ENCODE measurements around the gene SHISAL1.

Gene SHISAL1

GRCh38 chr22:44207173-44207980 lies 105.4 kb downstream of the SHISAL1 start:
- no peak for DNase-seq (ENCODE audit: low spot score)

DNA sequence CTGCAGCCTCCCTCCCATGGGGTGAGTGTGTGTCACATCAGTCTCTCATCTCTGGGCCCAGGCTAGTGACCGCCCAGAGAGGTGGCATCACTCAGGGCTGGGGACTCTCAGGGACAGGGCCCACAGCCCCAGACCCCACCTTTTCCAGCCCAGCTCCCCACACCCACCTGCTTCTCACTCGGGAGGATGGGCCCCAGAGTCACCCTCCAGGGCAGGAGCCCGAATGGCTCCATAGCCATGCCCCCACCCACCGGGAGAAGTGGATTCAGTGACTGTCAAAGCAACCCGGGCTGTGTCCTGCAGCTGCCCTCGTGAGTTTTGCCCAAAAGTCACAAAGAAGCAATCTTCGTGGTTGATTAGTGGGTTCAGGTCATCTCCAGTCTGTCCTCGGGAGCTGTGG lies 106.1 kb downstream of the SHISAL1 start:
- no peak for DNase-seq (ENCODE audit: low spot score)

DNA sequence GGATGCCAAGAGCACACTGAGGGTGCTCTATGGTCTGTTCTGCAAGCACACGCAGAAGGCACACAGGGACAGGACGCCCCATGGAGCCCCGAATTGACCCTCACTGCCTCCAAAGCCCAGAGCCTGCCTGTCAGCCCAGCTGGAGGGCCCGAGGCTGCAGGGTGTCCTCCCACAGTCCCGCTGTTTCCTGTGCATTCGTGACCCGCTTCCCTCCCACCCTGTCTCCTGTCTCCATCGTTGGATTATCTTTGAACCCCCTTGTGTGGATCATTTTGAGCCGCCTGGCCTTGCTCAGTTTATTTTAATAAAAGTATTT lies 106.5 kb downstream of the SHISAL1 start:
- no peak for DNase-seq (ENCODE audit: low spot score)

DNA sequence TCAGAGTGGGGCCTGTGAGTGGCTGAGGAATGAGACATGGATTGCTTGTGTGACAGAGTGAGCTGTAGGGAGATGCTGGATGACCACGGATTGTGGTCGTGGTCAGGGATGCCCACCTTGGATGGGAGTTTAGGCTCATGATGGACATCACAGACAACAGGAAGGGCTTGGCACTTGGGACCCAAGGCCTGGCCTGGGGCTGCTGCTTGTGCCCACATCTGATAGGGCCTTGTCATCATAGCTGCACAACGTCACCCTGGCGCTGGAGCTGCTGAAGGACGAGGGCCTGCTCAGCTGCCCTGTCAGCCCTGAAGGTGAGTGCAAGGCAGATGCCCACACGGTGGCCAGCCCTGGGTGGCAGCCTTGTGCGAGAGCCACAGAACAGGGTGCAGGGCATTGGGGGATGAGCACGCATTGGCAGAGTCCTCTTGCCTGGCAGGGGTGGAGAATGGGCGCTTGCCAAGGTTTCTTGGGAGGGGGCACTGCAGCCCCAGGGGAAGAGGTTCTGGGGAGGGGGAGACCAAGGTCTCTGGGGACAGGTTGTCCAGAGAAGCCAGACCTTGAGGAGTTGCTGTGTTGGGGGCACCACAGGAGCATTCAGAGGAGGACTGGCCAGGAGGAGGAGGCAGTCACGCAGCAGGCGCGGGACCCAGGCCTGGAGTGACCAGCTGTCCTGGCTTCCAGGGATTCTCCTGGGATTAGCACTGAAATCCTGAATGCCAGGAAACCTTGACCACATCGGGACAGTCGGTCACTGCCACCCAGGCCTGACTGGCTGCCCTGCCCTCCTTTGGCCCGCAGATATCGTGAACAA lies 107.0 kb downstream of the SHISAL1 start:
- DNase-seq (ENCODE audit: low spot score): no peak

GRCh38 chr22:44204739-44205515 lies 107.8 kb downstream of the SHISAL1 start:
- DNase-seq (ENCODE audit: low spot score): no peak

GRCh38 chr22:44203203-44203602 lies 109.5 kb downstream of the SHISAL1 start:
- DNase-seq (ENCODE audit: low spot score): no peak

DNA sequence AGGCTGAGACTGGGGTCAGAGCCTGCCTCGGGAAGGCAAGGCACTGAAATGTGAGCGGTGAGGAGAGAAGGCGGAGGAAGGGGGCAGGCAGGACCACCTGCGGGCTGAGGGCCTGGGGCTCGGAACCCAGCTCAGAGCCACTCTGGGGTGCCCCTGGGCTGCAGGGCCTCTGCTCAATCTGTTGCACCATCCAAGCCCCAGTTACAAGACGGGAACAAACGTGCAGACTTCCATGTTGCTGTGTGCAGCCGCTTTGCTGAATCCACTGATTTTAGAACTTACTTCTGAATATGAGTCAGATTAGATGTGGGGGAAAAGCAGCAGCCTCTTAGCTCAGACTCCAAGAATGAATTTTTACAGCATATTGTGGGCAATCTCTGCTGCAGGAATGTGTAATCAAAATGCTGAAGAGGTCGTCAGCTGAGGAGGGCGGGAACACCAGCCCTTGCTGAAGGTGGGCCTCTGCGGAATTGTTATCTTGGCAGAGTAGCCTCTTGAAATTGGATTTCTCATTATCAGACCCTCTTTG lies 110.4 kb downstream of the SHISAL1 start:
- no peak for DNase-seq (ENCODE audit: low spot score)

GRCh38 chr22:44201665-44202064 lies 111.1 kb downstream of the SHISAL1 start:
- DNase-seq (ENCODE audit: low spot score): no peak

GRCh38 chr22:44200855-44201550 lies 111.7 kb downstream of the SHISAL1 start:
- DNase-seq (ENCODE audit: low spot score): no peak

- no peak for DNase-seq (ENCODE audit: low spot score)
These were observed 112.3 kb downstream of the SHISAL1 start for GRCh38 chr22:44200451-44200850.

DNA sequence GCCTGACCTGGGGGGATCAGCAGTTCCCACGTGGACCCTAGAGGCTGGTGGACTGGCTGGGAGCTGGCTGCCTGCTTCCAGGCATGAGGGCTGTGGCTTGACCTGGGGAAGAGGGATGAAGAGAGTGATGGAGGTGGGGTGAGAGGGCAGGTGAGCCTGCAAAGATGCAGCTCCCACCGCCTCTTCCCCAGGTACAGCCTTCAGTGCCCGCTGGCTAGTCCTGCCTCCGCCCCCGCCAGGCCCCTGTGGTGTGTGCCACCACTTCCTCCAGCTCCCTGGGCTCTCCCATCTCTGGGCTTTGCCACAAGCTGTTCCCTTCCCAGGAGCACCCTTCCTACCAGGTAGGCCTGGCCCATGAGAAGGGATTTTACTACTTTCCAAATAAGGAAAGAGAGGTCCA lies 112.9 kb downstream of the SHISAL1 start:
- no peak for DNase-seq (ENCODE audit: low spot score)

DNA sequence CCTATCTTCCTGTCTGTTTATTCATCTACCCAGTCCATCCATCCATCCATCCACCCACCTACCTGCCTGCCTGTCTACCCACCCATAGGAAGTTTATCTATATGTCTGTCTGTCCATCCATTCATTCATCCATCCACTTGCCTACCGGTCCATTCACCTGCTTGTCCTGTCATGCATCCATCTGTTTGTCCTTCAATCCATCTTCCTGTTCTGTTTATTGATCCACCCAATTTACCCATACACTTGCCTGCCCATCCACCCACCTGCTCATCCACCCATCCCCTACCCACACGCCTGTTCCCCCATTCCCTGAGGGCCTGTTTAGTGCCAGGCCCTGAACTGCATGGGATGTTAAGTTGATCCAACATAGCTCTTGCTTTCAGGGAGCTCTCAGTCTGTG lies 113.6 kb downstream of the SHISAL1 start:
- no peak for DNase-seq (ENCODE audit: low spot score)

DNA sequence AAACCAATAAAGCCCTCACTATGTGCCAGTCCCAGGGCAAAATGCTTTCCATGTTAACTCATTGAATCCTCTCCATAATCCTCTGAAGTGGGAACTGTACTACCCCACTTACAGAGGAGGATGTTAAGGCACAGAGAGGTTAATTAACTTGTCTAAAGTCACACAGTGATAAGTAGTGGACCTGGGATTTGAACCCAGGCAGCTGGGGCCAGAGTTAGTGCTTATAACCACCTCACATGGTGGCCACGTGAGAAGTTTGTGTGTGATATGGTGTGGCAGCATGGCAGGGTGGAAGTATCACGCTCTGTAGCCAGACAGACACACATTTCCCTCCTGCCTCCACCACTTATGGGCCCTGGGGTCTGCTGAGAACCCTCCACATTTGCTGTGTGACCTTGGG lies 115.5 kb downstream of the SHISAL1 start:
- DNase-seq (ENCODE audit: low spot score): no peak

DNA sequence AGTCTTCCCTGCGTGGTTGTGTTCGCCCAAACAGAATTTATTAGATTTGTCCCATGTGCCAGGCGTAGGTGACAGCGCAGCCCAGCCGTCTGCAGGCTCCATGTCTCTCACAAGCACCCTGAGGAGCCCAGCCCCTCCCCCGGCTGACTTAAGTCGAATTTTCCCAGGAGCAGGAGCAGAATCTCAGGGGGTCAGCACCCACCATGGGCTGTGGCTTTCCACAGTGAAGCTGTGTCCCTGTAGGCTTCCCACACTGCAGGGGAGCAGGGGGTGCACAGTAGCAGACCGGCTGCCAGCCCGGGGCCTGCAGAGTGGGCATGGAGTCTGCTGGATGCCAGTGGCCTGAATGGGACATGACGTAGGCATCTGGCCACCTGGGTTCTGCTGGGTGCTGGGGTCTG lies 116.0 kb downstream of the SHISAL1 start:
- DNase-seq (ENCODE audit: low spot score): no peak

GRCh38 chr22:44196241-44196640 lies 116.5 kb downstream of the SHISAL1 start:
- no peak for DNase-seq (ENCODE audit: low spot score)

DNA sequence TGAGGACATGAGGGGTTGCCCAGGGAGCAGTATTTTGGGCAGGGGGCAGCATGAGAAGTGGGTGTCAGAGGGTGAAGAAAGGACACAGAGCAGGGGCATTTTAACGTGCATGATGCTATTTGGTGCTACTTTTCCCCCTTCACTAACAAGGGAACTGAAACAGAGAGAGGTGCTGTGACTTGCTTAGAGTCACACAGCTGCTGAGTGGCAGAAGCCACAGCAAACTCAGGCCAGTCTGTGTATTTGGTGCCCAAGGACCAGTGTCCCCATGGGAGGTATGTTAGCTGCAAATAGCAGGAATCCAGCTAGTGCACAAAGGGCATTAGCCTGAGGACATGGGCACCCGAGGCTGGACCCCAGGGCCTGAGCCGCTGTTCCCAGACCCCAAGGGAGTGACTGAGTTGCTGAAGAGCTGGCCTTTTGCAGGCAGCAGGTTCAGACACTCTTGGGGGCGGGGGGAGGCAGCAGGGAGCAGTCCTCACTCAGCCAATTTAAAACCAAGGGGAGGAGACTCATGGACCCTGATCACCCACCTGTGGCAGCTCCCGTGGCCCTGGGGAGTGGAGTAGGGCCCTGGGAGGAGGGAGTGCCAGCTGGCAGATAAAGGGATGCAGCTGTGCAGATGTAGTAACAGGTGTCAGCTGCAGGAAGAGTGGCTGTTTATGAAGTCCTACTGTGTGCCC lies 117.4 kb downstream of the SHISAL1 start:
- no peak for DNase-seq (ENCODE audit: low spot score)

DNA sequence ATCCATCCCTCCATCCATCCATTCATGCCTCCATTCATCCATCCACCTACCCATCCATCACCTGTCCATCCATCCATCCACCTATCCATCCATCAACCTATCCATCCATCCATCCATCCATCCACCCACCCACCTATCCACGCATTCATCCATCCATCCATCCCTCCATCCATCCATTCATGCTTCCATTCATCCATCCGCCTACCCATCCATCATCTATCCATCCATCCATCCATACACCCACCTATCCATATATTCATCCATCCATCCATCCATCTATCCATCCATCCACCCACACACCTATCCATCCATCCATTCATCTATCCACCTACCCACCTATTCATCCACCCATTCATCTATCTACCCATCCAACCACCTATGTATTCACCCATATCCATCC lies 118.2 kb downstream of the SHISAL1 start:
- DNase-seq (ENCODE audit: low spot score): no peak
